Measurements from ENCODE around the gene ITPR2.
"Not testable (repeated sequence)": the region's sequence is repeated elsewhere in the genome, so short reads cannot be mapped to it uniquely, and the experiment has no call there.

Gene ITPR2

GRCh38 chr12:26688344-26688904 lies 144.6 kb downstream of the ITPR2 start:
- H3K4me3 ChIP-seq (ENCODE audit: low read depth, low read length), result no peak overlapping the region
- no peak for TF ChIP-seq CTCF (IDR thresholded peaks at IDR 0.05; ENCODE audit: low read depth, low read length, missing control alignments)
- no peak for DNase-seq (ENCODE audit: low read depth)

- TF ChIP-seq CTCF (IDR thresholded peaks at IDR 0.05; ENCODE audit: low read depth, low read length, missing control alignments), result no peak
- no peak for DNase-seq (ENCODE audit: low read depth)
- H3K4me3 ChIP-seq (ENCODE audit: low read depth, low read length), result no peak overlapping the region
Measured at GRCh38 chr12:26686408-26686807, 146.6 kb downstream of the ITPR2 start.

- no peak for DNase-seq (ENCODE audit: low read depth)
- TF ChIP-seq CTCF (IDR thresholded peaks at IDR 0.05; ENCODE audit: low read depth, low read length, missing control alignments), result no peak
- no peak overlapping the region for H3K4me3 ChIP-seq (ENCODE audit: low read depth, low read length)
Measured at GRCh38 chr12:26684101-26684500, 148.9 kb downstream of the ITPR2 start.

GRCh38 chr12:26683443-26683842 lies 149.6 kb downstream of the ITPR2 start:
- no peak for TF ChIP-seq CTCF (IDR thresholded peaks at IDR 0.05; ENCODE audit: low read depth, low read length, missing control alignments)
- H3K4me3 ChIP-seq (ENCODE audit: low read depth, low read length), result no peak overlapping the region
- DNase-seq (ENCODE audit: low read depth), result no peak

- no peak for DNase-seq (ENCODE audit: low read depth)
- H3K4me3 ChIP-seq (ENCODE audit: low read depth, low read length), result no peak overlapping the region
- TF ChIP-seq CTCF (IDR thresholded peaks at IDR 0.05; ENCODE audit: low read depth, low read length, missing control alignments), result no peak
Measured at GRCh38 chr12:26680727-26681455, 152.1 kb downstream of the ITPR2 start.

- no peak overlapping the region for H3K4me3 ChIP-seq (ENCODE audit: low read depth, low read length)
- DNase-seq (ENCODE audit: low read depth), result no peak
- no peak for TF ChIP-seq CTCF (IDR thresholded peaks at IDR 0.05; ENCODE audit: low read depth, low read length, missing control alignments)
Measured at GRCh38 chr12:26678697-26679660, 154.0 kb downstream of the ITPR2 start.

- H3K4me3 ChIP-seq (ENCODE audit: low read depth, low read length); DNase-seq (ENCODE audit: low read depth): not testable (repeated sequence)
Measured at GRCh38 chr12:26671487-26671886, 161.5 kb downstream of the ITPR2 start.
